A172 (cell line): ENCODE measurements around the gene HUWE1. TPM values are rescaled to one million over a fixed set of nuclear protein-coding genes. Genes with fewer than 3 reads are reported as not detected.

Experiments used
- DNase-seq: peaks from one replicate; pipeline ENCODE4 v3.0.0-alpha.2; 2015; ENCODE audit warnings: low spot score
- total RNA-seq: library from RNA; depleted of rRNA; stranded (reverse); fragments of >200 nt; shearing (Covaris generic); gene quantifications from 2 replicates; pipeline ENCODE4 v1.2.3, GENCODE V29; 2014

Gene HUWE1
- total RNA-seq, 1 experiment from 2014 or later, result 69.9 TPM

GRCh38 chrX:53621418-53621986 lies 65.0 kb downstream of the HUWE1 start:
- DNase-seq, result no peak

GRCh38 chrX:53616946-53617345 lies 69.6 kb downstream of the HUWE1 start:
- DNase-seq, result no peak

GRCh38 chrX:53606456-53606855 lies 80.1 kb downstream of the HUWE1 start:
- no peak for DNase-seq

GRCh38 chrX:53605004-53605403 lies 81.5 kb downstream of the HUWE1 start:
- peak; percentile 6 for DNase-seq

- peak; percentile 4 for DNase-seq
These were observed 86.6 kb downstream of the HUWE1 start for GRCh38 chrX:53599781-53600396.

GRCh38 chrX:53598169-53598568 lies 88.3 kb downstream of the HUWE1 start:
- no peak for DNase-seq

GRCh38 chrX:53595266-53595810 lies 91.2 kb downstream of the HUWE1 start:
- no peak for DNase-seq

GRCh38 chrX:53594354-53594753 lies 92.2 kb downstream of the HUWE1 start:
- no peak for DNase-seq

GRCh38 chrX:53587795-53588420 lies 98.6 kb downstream of the HUWE1 start:
- no peak for DNase-seq

GRCh38 chrX:53584891-53585290 lies 101.6 kb downstream of the HUWE1 start:
- no peak for DNase-seq

GRCh38 chrX:53583571-53583970 lies 102.9 kb downstream of the HUWE1 start:
- DNase-seq, result no peak

GRCh38 chrX:53580742-53581504 lies 105.6 kb downstream of the HUWE1 start:
- no peak for DNase-seq

- DNase-seq, result no peak
These were observed 115.0 kb downstream of the HUWE1 start for GRCh38 chrX:53571494-53571893.

- no peak for DNase-seq
These were observed 123.2 kb downstream of the HUWE1 start for GRCh38 chrX:53563324-53563723.

GRCh38 chrX:53561912-53562311 lies 124.6 kb downstream of the HUWE1 start:
- no peak for DNase-seq

- no peak for DNase-seq
These were observed 127.9 kb downstream of the HUWE1 start for GRCh38 chrX:53558646-53559045.

GRCh38 chrX:53556868-53557267 lies 129.7 kb downstream of the HUWE1 start:
- DNase-seq, result no peak

- no peak for DNase-seq
These were observed 135.6 kb downstream of the HUWE1 start for GRCh38 chrX:53550756-53551463.

- no peak for DNase-seq
These were observed 138.9 kb downstream of the HUWE1 start for GRCh38 chrX:53547668-53548067.

- no peak for DNase-seq
These were observed 141.6 kb downstream of the HUWE1 start for GRCh38 chrX:53544936-53545335.

- no peak for DNase-seq
These were observed 147.7 kb downstream of the HUWE1 start for GRCh38 chrX:53538781-53539180.
